ENCODE data around the gene INTS14.

GRCh38 chr15:65558997-65559760 lies 51.8 kb downstream of the INTS14 start:
- TF ChIP-seq ZNF274 (IDR thresholded peaks at IDR 0.05; ENCODE audit: low read depth, low read length) (no peak), SUZ12 (IDR thresholded peaks at IDR 0.05; ENCODE audit: extremely low read depth, insufficient read depth, insufficient read length) (no peak)
